ENCODE data around the gene CLEC20A.

CLEC20A gene

DNA sequence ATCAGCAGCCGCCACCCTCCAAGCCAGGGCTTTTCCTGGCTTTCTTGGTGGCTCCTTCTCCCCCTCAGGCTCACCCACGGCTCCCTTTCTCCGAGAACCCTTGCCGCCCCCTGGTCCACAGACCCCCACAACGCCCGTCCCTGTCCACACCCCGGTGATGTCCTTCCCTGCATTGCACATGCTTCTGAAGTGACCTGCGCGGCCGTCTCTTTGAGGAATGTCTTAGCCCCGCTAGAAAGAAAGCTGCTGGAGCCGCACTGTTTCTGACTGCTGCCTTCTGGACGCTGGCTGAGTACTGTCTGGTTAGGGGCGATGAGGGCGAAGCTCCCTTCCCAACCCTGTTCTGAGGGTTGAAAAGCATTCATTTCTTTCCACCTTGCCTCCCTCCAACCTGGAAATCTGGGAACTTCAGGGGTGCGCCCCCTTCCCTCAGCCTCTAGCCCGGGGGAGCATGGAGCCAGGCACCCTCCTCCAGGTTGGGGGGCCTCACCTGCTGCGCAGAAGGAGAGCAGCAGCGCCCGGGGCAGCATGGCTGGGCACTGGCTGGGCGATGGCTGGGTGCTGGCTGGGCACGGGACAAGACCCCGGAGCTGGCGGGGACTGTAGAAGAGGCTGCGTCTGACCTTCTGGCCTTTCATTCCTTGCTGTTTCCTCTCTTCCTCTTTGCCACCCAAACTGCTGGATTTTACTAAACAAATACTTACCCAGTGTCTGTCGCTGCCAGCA is at the start of gene CLEC20A:
CLEC20A (minus strand) TSS at position 555 of the 726 bp plus-strand sequence; CDS start at position 530, 25 bp downstream.
- in situ Hi-C loops (cut with MboI; ENCODE audit: low sequenced_read_pairs): no loop called here

DNA sequence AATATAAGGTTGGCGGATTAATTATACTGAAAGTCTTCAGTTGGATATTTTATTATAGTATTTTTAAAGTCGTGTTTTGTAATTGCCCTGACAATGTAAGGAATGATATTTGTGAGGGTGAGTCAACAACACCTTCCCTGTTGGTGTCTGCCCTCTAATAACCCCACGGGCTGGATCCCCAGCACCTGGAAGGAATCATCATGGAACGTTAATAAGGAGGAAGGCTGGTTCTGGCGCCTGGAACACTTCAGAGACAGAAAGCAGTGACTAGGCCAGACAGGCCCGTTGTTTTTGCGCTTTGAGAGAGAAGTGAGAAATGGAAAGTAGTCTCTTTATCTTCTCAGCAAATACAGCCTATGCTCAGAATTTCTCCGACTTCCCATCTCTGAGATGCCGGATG is 47.8 kb upstream of the CLEC20A start:
- in situ Hi-C loops (cut with MboI; ENCODE audit: low sequenced_read_pairs): loop anchor here (25.0 kb wide), 1 partner anchor 218 kb away; no protein-coding TSS in a partner anchor

DNA sequence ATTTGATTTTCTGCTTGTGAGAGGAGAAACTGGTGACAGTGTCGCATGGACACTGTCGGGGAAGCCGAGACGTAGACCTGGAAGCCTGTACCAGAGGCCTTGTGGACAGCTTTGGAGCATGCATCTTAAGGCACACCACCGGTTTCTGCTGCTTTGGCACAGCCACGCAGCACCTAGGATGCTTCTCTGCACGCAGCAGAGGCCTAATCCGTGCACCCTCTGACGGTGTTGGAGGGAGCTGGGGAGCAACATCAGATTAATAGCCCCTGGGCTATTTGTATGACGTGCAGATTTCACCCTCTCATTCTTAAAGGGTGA is 46.5 kb upstream of the CLEC20A start:
- in situ Hi-C loops (cut with MboI; ENCODE audit: low sequenced_read_pairs): loop anchor here (25.0 kb wide), 1 partner anchor 219 kb away; no protein-coding TSS in a partner anchor

DNA sequence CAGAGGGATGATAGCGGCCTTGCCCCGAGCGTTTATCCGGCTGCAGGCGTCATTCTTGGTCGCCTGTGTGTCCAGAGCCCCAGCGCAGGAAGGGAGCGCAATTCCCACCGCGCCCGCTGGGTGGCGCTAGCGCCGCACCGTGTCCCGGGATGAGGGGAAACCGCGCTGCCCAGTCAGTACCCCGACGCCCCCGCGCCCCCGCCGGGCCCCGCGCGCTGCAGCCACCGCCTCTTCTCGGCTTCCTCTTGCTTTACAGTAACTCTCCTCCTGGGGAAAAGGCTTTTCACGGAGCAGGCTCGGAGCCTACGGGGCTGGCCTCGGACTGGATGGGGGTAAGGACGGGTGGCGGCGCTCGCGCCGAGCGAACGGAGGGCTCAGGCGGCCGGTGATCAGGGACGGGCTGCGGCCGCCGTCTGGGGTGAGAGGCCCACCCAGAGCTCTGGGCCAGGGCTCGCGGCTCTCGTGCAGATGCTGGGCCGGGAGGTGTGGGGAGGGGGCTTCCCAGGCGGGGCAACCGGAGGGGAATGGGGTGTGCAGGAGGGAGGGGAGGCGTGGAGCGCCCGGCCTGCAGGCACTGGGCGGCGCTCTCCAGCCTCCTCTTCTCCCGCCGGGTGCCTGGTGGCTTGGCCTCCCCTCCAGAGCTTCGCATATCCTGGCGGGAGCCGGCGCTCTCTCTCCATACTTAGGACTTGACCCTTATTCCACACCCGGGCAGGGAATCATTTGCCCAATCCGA is 46.0 kb upstream of the CLEC20A start:
- in situ Hi-C loops (cut with MboI; ENCODE audit: low sequenced_read_pairs): loop anchor here (25.0 kb wide), 1 partner anchor 220 kb away; no protein-coding TSS in a partner anchor

DNA sequence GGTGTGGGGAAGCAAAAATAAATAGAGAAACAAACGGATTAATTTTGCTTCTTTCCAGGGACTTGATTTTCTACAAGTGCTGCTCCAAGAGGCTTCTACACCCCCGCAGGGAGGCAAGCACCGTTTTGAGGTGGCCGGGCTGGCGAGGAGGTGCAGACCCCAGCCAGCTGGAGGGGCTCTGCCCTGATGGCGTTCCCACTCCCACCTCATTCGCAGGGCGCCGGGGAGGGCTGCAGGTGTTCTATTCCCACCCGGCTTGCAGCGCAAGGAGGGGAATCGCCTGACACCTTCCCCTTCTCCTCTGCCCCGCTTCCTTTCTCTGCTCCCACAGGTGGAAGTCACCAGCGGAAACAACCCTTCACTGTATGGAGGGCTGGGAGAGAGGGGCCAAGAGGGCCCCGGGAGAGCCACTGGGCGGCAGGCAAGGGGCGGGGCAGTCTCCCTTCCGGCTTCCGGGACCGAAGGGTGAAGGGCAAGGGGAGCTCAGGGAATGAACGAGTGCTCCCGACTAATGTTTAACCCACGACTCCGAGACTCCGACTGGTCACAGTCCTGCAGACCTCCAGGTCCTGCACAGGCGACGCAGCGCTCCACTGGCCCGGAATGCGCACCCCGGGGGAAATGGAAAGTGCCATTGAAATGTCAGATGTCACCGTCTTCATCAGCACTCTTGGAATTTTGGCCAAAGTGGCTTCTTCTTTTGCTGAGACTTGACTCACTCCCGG is 45.2 kb upstream of the CLEC20A start:
- in situ Hi-C loops (cut with MboI; ENCODE audit: low sequenced_read_pairs): loop anchor here (25.0 kb wide), 1 partner anchor 220 kb away; no protein-coding TSS in a partner anchor

DNA sequence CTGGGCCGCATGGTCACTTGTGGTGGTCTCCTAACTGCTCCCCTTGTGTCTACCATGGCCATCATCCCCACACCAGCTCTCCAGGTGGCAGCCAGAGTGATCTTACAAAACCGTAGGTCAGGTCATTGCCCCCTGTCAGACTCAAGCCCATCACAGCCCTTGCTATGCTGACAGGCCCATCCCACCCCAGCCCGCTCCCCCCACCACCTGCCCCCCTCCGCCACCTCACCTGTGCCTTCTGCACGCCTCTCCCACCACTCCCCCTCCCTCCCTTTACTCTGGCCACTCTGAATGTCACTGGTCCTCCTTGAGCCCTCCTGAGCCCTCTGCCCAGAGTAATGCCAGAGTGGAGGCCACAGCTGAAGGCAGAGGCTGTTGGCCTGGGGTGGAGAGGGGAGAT is 44.6 kb upstream of the CLEC20A start:
- in situ Hi-C loops (cut with MboI; ENCODE audit: low sequenced_read_pairs): loop anchor here (25.0 kb wide), 1 partner anchor 221 kb away; no protein-coding TSS in a partner anchor

DNA sequence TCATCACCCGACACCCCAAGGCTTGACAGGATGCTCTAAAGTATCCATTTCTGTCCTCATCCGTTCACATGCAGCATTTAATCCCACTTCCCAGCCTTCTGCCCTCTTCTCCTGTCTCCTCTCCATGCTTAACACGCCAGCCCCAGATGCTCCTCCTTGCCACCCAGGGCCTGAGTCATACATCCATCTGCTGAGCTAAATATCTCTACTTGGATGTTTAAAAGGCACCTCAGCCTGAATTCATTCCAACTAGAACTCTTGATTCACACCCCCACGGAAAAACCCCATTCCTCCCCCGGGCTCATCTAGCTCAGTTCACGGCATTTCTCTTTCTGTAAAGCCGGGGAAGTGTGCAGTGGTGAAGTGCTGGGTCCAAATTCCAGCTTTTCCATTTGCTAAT is 43.9 kb upstream of the CLEC20A start:
- in situ Hi-C loops (cut with MboI; ENCODE audit: low sequenced_read_pairs): loop anchor here (25.0 kb wide), 1 partner anchor 222 kb away; no protein-coding TSS in a partner anchor

DNA sequence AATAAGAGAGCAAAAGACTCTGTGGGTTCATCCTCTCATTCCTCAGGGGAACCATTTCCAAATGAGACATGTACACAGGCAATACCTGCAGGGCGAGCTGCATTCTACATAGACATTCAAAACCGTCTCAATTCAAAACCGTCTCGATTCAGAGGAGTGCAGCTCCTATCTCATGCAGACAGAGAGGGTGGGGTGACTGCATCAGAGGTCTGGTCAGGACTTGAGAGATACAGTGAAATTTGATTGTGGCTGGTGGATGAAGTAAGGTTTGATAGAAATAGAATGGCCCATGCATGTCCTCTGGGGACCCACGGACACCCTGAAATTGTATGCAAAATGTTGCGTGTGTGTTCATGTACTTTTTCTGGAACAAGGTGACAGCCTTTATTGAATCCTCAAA is 43.4 kb upstream of the CLEC20A start:
- in situ Hi-C loops (cut with MboI; ENCODE audit: low sequenced_read_pairs): loop anchor here (25.0 kb wide), 1 partner anchor 222 kb away; no protein-coding TSS in a partner anchor

DNA sequence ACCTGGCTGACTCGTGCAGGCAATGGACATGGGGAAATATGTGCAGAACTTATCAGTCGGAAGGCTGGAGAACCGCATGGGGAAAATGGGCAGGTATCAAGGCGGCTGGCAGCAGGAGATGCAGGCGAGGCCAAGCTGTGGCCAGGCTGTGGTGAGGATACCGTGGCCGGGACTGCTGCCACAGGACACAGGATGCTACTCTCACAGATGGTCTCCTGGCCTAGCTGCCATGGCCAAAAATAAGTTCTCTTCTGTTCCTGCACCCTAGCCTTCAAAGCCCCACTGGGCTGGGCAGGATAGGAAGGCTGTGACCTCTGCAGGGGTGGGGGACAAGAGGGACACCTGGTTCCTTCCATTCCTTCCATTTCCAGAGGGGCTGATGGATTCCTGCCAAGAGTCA is 42.5 kb upstream of the CLEC20A start:
- in situ Hi-C loops (cut with MboI; ENCODE audit: low sequenced_read_pairs): loop anchor here (10.0 to 25.0 kb wide), 3 partner anchors 223 to 836 kb away; no protein-coding TSS in a partner anchor

DNA sequence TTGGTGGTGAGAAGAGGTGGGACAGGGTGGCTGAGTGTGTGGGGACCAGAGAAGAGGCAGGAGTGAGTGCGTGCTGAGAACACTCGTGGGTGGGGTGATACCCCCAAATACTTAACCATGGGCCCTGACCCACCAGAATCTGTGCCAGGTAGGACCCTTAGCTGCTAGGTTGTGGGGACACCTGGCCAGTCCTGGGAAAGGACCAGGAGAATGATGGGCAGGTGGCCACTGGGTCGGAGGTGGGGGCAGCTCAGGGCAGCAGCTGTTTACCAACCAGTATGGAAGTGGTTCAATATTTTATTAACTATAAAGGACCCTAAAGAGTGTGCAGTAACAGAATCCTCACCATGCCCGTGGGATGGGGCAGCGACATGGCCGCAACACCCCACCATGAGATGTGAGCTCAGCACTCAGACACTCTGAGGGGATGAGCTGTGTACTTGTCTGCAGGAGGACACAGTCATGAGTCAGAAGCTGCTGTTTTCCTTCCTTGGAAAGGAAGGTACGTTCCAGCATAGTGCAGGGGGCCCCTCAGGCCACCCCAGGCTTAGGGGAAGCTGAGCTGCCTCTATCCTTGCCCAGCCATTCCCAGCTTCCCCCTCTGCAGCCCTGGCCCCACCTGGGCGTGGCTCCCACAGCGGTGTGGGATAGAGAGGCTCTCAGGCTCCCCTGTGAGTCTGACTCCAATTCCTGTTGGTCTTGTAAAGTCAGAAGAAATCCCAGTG is 41.6 kb upstream of the CLEC20A start:
- in situ Hi-C loops (cut with MboI; ENCODE audit: low sequenced_read_pairs): loop anchor here (10.0 to 25.0 kb wide), 3 partner anchors 224 to 836 kb away; no protein-coding TSS in a partner anchor

DNA sequence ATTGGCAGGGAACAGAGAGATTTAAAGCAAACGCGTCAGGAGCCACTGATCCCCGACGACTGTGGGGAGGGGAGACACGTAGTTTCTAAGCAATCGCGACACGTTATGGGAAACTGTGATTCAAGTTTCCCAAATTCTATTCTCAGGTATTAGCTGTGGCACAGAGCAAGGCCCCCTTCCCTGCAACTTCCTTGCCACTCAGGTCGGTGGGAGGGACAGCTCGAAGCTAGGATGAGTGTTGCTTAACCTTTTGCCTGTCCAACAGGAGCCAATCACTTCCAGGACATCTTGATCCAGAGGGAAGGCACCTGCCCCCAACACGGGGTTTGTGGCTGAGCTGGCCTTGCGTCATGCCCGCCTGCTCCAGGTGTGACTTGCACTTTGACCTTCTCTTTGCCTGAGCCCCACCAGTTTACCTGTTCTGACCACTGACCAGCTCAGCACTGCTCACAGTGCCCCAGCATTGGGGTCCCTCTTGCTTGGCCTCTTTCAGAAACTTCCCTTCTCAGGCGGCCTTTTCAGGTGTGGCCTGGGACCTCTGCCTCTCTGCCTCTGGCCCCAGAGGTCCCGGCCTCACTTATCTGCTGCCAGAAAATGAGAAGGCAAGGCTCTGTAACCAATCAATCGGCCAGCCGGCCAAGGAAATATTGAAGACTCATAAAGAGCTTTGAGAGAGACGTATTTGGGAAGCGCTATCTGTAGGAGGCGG is 40.8 kb upstream of the CLEC20A start:
- in situ Hi-C loops (cut with MboI; ENCODE audit: low sequenced_read_pairs): loop anchor here (10.0 to 25.0 kb wide), 3 partner anchors 225 to 837 kb away; no protein-coding TSS in a partner anchor

DNA sequence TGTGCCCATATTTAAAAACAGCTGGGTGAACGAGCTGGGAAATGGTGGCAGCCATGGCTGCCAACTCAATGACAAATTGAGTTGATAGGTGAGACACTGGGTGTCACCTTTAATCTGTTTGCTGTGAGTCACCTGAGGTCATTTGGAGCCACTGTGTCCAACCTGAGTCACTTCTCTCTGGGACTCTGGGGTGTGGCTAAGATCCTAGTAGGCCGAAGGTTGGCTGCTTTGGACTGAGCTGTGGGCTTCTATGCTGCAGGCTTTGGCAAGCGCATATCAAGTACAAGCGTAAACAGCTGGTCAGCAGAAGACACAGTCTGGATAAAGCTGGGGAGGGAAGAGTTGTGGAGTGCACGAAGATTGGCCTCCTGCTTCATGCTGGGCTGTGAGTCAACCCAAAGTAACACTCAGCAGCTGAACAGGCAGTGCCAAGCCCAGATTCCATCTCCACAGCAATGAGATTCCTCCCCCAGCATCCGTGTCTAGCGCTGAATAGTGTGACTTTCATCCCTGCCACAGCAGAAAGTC is 40.1 kb upstream of the CLEC20A start:
- in situ Hi-C loops (cut with MboI; ENCODE audit: low sequenced_read_pairs): loop anchor here (10.0 to 25.0 kb wide), 3 partner anchors 225 to 838 kb away; no protein-coding TSS in a partner anchor

DNA sequence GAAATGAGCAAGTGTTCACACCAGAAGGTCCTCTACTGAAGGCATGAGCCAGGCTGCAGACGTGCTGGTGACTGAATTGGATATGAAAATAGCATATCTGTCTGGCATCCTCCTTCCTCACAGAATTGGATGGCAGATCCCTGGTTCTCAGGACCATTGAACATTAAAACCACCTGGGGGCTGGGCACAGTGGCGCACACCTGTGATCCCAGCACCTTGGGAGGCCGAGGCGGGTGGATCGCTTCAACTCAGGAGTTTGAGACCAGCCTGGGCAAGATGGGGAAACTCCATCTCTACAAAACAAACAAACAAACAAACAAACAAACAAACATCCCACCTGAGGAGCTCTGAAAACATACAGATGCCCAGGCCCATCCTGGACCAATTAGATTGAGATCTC is 39.6 kb upstream of the CLEC20A start:
- in situ Hi-C loops (cut with MboI; ENCODE audit: low sequenced_read_pairs): loop anchor here (10.0 to 25.0 kb wide), 3 partner anchors 226 to 838 kb away; no protein-coding TSS in a partner anchor

DNA sequence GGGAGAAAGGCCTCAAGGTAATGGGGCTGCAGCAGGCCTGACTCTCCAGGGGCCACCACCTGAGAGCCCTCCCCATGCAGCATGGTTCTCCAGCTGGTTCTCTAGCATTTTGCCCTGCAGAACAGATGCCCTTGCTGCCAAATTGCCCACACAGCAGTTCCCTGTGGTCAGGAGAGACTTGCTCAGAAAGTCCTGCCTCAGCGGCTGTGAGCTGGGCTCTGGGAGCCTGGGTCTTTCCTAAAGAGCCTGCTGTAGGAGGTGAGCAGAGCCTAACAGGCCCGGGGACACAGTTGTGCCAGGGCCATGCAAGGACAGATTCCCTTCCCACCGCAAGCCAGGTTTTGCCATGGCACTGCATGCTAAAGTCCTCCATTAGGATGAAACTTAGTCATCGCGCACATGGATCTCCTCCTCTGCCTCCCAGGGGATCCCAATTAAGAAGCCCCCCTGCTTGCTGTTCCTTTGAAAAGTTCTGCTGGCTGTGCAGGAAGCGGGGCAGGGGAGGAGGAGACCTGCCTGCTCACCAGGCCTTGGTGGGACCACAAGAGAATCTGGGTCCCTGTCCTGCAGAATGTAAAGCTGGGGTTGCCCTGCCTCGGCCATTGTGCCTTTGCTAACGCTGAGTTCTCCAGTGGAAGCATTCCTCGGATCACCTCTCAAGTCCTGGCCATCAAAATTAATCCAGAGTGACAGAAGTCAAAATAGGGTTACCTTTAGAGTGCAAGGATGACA is 37.5 kb upstream of the CLEC20A start:
- in situ Hi-C loops (cut with MboI; ENCODE audit: low sequenced_read_pairs): loop anchor here (10.0 to 25.0 kb wide), 3 partner anchors 228 to 840 kb away; no protein-coding TSS in a partner anchor

DNA sequence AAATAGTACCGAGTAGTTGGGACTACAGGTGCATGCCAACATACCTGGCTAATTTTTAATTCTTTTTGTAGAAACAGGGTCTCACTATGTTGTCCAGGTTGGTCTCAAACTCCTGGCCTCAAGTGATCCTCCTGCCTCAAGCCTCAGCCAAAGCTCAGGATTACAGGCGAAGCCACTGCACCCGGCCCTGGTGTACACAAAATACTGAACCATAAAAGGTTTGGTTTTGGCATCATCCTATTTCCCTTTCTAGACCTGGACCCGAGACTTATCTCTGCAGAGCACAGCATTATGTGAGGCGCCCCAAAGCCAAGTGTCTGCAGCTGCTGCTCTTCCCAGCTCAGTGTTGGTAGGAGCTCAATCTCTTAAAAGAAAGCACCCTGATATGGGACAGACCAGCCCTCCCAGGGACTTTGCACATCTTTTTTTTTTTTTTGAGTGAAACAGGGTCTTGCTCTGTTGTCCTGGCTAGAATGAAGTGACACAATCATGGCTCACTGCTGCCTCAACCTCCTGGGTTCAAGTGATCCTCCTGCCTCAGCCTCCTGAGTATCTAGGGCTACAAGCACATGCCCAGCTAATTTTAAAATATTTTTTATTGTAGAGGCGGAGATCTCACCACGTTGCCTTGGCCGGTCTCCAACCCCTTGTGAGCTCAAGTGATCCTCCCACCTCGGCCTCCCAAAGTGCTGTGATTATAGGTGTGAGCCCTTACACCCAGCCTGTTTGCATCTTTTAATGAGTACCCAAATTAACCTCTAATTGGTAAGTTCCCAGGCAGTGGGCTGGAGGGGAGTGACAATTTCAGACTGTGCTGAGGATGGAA is 36.6 kb upstream of the CLEC20A start:
- in situ Hi-C loops (cut with MboI; ENCODE audit: low sequenced_read_pairs): loop anchor here (10.0 to 25.0 kb wide), 3 partner anchors 229 to 841 kb away; no protein-coding TSS in a partner anchor

DNA sequence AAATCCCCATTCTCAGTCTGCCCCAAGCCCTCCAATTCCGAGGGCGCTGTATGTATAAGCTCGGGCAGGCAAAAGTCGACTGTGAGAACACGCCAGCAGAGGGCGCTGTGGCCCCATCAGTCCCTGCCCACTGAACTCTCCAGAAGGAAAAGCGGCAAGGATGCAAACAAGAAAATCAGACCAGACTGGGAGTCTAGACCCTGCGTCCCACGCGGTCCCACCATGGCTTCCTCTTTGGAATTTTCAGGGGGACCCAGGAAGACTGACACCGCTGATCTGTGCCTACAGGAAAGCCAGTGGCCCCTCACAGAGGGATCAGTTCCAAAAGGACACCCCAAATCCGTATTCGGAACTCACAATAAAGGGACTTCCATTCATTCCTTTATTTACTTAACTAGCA is 35.6 kb upstream of the CLEC20A start:
- in situ Hi-C loops (cut with MboI; ENCODE audit: low sequenced_read_pairs): loop anchor here (10.0 to 25.0 kb wide), 3 partner anchors 230 to 842 kb away; no protein-coding TSS in a partner anchor

DNA sequence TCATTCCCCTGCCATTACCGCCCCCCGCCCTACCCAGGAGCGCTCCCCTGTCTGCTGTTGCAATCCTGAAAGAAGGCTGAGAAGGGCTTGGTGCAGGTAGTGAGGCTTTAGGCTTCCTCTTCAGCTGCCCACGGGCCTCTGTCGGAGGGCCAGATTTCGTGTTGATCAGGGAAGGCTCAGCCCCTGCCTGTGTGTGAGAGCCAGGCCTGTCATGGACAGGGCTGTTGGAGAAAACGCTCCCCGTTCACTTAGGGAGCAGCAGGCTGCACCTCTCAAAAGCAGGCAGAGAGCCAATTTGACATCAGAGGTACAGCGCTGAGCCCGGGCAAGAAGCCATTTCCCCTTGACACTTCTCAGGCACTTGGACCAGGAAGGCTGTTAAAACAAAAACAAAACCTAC is 35.1 kb upstream of the CLEC20A start:
- in situ Hi-C loops (cut with MboI; ENCODE audit: low sequenced_read_pairs): loop anchor here (10.0 to 25.0 kb wide), 3 partner anchors 230 to 843 kb away; no protein-coding TSS in a partner anchor
